Skeletal muscle cell (primary cell): ENCODE data around the gene RARS1.
A peak's percentile ranks its signal among the peaks of the same experiment; 100 is the strongest.

Experiments
- DNase-seq: peaks from one replicate; pipeline ENCODE4 v3.0.0-alpha.2; 2010; ENCODE audit warnings: low read depth
- H3K4me3 ChIP-seq: 2 replicates; pipeline ENCODE4 v1.5.1; 2011; ENCODE audit warnings: low read depth, mild to moderate bottlenecking, control low read depth, low read length, moderate library complexity

RARS1 gene

DNA sequence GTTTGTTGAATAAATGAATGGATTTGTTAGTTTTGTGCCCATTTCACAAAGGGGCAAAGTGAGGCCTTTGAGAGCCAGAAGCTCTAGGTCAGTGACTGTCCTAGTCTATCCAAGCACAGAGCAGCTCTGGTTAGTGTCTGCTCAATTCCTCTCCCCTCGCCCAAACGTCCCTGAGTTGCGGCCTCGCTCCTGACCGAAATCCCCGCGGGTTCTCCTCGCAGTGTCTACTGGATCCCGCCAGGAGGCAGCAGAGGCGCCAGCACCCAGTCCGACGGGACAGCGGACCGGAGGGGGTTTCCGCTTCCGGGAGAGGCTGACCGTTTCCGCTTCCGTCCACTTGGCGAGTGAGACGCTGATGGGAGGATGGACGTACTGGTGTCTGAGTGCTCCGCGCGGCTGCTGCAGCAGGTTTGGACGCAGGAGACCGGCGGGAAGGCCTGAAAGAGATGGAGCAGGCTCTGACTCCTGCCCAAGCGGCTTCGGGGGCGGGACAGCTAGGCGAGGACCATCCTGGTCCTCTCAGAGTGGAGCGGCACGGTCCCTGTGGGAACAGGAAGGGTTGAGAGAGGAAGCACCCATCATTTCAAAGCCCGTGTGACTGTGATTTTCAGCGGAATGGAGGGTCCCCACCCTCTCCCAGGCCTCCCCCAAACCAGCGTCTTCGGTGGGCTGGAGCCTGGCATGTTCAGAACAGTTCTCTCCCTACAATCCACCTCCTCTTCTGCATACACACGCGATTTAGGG lies at the start of gene RARS1:
Gene RARS1 (plus strand): TSS at position 336 of the 744 bp plus-strand sequence. CDS start 28 bp downstream, at position 364.
- DNase-seq: peak; percentile 80
- H3K4me3 ChIP-seq: peak within 1 kb of the TSS; percentile 100

DNA sequence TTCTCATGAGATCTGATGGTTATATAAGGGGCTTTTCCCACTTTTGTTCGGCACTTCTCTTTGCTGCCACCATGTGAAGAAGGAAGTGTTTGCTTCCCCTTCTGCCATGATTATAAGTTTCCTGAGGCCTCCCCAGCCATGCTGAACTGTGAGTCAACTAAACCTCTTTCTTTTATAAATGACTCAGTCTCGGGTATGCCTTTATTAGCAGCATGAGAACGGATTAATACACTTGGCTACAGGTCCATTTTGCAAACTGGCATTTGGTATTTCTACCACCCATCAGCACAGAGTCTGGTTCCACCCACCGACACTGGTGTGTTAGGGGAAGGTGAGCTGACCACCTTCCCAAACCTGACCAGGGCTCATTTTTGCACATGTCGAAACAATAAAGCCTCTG lies 47.9 kb upstream of the RARS1 start:
- H3K4me3 ChIP-seq: no peak overlapping the region
- no peak for DNase-seq

DNA sequence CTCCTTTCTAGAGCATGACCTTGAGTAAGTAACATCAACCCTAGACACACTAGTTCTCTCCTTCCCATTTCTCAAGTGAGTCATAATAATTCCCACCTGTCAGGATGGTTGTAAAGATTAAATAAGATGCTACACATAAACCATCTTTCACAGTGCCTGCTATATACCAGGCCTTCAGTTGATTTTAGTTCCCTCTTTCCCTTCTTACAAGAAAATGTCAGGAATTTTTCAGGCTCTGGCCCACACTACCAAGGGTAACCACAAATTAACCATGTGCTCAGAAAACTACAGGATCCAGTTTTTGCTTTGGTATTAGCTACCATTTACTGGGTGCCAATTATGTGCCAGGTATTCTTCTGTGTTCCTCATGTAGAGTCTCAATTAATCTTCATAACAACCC lies 42.7 kb upstream of the RARS1 start:
- no peak overlapping the region for H3K4me3 ChIP-seq
- DNase-seq: no peak

DNA sequence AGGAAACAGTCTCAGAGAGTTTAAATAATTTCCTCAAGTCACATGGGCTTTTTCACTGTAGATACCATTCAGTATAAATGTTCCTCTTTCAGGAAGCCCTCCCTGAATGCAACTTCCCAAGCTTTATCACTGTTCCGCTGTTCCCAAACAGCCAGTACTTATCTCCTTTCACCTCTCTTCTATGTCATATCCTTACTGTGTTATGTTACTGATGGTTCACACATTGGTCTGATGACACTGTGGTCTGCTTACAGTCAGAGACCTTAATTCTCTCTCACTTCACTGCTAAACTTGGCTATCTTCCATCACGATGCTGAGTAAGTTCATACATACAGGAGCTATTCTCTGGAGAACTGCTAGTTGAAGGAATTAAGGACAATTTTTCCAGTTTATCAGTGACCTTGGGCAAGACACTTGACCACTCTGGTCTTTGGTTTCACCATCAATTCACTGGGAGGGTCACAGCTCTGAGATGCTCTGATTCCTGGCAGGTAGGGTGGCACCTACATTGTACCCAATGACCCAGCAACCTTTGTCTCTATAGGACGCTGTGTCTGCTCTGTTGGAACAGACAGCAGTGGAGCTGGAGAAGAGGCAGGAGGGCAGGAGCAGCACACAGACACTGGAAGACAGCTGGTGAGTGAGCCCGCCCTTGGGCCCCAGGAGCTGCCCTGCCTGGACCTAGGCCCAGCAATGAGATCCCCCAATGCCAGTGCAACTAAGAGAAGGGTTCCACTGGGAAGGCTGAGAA lies 42.1 kb upstream of the RARS1 start:
- DNase-seq: no peak
- H3K4me3 ChIP-seq: no peak overlapping the region

GRCh38 chr5:168446983-168447619 lies 39.2 kb upstream of the RARS1 start:
- DNase-seq: no peak

GRCh38 chr5:168447808-168448207 lies 38.5 kb upstream of the RARS1 start:
- H3K4me3 ChIP-seq: no peak overlapping the region
- no peak for DNase-seq

More at GRCh38 chr5:168446983-168447619, 39.2 kb upstream of the RARS1 start:
- H3K4me3 ChIP-seq: no peak overlapping the region

DNA sequence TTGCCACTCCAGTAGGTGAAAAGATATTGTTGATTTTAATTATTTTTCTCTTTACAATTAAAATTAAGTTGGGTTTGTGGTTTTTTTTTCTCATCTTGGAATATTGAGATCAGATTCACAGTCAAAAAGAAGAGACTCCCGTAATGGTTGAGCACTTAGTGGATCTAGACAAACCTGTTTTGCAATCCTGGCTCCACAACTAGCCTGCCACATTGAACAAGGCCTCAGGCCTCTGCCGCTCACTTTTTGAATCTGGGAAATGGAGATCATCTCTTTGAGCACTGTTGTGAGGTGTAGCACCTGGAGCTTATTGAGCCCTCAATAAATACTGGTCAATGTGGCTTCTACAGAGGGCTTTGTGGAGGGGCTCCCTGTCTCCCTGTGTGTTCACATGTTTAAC lies 37.1 kb upstream of the RARS1 start:
- H3K4me3 ChIP-seq: no peak overlapping the region
- DNase-seq: no peak

DNA sequence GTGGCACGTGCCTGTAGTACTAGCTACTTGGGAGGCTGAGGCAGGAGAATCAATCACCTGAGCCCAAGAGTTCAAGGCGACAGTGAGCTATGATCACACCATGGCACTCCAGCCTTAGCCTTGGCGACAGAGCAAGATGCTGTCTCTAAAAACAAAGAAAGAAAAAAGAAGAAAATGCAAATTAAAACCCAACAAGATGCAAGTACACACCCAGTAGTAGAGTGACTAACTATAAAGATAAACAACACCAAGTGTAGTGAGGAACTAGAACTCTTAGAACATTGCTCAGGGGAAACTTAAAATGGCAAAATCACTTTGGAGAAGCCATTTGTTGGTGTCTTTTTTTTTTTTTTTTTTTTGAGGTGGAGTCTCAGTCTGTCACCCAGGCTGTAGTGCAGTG lies 34.7 kb upstream of the RARS1 start:
- H3K4me3 ChIP-seq: no peak overlapping the region
- DNase-seq: no peak

GRCh38 chr5:168455201-168455600 lies 31.1 kb upstream of the RARS1 start:
- no peak for DNase-seq
- H3K4me3 ChIP-seq: no peak overlapping the region

DNA sequence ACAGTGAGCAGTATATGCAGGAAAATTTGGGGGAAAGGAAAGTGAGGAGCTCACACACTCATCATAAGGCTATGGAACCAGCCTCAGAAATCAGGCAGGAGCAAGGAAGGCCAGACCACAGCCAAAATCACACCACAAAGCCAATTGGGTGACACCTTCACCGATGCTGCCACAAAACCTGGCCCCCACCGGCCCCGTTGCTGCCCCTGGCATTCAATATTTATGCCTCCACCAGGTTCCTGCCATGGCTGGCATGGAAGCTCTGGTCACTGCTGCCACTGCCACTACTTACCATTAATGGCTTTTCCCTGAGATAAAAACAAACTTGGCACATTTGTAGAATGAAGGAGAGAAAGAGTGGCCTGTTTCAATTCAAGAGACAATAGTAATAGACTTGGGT lies 28.7 kb upstream of the RARS1 start:
- no peak overlapping the region for H3K4me3 ChIP-seq
- DNase-seq: no peak

GRCh38 chr5:168460606-168461005 lies 25.7 kb upstream of the RARS1 start:
- no peak for DNase-seq
- H3K4me3 ChIP-seq: no peak overlapping the region

GRCh38 chr5:168463081-168463480 lies 23.2 kb upstream of the RARS1 start:
- no peak for DNase-seq
- no peak overlapping the region for H3K4me3 ChIP-seq

GRCh38 chr5:168464214-168464613 lies 22.1 kb upstream of the RARS1 start:
- no peak for DNase-seq
- H3K4me3 ChIP-seq: no peak overlapping the region

DNA sequence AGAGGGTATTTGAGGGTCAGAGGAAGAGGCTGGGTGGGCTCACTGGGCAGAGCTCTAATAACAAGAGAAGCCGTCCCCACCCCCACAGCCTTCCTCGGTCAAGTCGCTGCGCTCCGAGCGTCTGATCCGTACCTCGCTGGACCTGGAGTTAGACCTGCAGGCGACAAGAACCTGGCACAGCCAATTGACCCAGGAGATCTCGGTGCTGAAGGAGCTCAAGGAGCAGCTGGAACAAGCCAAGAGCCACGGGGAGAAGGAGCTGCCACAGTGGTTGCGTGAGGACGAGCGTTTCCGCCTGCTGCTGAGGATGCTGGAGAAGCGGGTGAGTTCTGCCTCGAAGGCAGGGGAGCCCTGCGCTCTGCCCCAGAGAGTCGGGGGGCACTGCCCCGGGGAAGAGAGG lies 21.6 kb upstream of the RARS1 start:
- no peak overlapping the region for H3K4me3 ChIP-seq
- DNase-seq: no peak

DNA sequence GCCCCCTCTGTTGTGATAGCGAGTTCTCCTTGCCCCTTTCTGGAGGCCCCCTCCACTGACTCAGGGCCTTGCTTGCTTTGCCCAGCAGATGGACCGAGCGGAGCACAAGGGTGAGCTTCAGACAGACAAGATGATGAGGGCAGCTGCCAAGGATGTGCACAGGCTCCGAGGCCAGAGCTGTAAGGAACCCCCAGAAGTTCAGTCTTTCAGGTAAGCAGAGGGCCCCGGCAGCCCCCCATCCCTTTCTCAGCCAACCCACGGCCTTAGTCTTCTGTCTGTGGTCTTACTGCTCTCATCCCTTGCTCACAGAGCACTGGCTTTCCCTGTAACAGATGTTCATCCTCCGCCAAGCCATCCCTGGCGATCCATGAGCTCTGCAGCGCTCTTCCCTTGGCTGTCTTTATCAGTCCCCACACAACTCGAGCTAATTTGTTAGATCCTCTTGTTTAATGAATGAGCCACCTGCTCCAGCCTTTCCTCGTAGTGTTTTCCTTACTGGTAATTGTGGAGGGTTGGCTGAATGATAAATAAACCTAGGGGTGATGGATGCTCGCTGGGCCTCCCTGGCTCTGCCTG lies 18.4 kb upstream of the RARS1 start:
- DNase-seq: no peak
- H3K4me3 ChIP-seq: no peak overlapping the region

- peak; percentile 74 for DNase-seq
- no peak overlapping the region for H3K4me3 ChIP-seq
Measured at GRCh38 chr5:168468836-168469235, 17.4 kb upstream of the RARS1 start.

DNA sequence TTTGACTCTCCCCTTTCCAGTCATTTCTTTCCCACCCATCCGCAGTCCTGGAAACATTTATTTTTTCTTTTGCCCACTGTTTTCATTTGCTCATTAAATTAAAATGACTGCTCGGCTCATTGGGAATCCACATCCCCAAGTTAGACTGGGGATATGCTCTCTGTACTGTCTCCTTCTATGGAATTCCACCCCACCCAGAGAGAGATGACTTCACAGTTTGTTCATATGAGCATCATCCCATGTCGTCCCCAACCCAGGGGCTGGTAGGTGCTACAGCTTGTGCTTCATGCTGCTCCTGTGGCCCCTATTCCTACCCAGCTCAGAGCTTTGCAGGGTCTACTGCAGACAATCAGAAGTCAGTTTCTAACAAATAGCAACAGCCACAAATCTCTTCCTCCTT lies 16.5 kb upstream of the RARS1 start:
- H3K4me3 ChIP-seq: no peak overlapping the region
- no peak for DNase-seq

DNA sequence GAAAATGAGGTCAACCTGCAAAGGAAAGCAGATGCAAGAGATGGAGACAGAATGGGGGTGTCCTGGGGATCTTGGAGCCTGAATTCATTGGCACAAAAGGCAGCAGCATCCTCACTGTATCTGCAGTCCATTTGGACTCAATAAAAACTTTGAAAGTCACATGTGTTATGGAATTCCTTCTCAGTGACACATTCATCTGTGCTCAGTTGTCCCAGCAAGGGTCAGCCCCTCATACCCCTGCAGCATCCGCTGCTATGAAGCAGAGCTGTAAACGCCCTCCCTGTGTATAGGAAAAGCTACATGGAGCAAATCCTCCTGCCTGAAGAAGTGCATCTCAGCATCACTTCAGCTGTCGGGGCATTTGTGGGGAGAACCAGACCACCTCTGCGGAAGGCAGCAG lies 14.5 kb upstream of the RARS1 start:
- DNase-seq: no peak
- no peak overlapping the region for H3K4me3 ChIP-seq

DNA sequence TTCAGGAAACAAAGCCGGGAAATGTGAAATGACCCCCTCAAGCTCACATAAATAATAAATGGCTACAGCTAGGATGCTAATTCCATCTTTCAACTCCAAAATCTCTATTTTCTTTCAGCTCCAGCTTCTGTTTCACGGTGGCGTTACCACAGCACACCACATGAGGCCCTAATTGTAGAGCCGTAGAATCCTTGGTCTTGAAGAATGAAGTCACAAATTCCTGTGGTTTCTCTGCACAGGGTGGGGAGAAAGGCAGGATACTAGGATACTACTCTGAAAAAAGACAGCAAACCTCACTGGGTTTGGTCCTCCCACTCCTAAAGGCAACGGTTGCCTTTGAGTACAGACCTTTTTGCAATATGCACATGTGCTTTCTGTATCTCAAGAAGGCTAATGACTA lies 13.9 kb upstream of the RARS1 start:
- H3K4me3 ChIP-seq: no peak overlapping the region
- peak; percentile 95 for DNase-seq

- no peak overlapping the region for H3K4me3 ChIP-seq
- no peak for DNase-seq
Measured at GRCh38 chr5:168474319-168474718, 12.0 kb upstream of the RARS1 start.
